Tibial nerve (tissue), 4 donors: ENCODE results near the gene RASSF4. TPM values are rescaled to one million over a fixed set of nuclear protein-coding genes. Genes with fewer than 3 reads are reported as not detected.

Experiments used
- DNase-seq, 2 donors: peaks; one replicate each; pipeline ENCODE4 v3.0.0-alpha.2; 2019; ENCODE audit warnings: low spot score in 2 of 2
- H3K27ac ChIP-seq, 4 donors: fragments of 200-600 bp; sonication (generic) in 3 of 4; one replicate each; pipeline ENCODE4 v1.5.1; 2017 to 2019; ENCODE audit warnings: mild to moderate bottlenecking in 1 of 4
- H3K27me3 ChIP-seq, 2 donors: fragments of 200-600 bp; sonication (generic) in 1 of 2; one replicate each; pipeline versions ENCODE4 v1.5.1 to v1.6.0; 2017 to 2019
- H3K36me3 ChIP-seq, 3 donors: fragments of 200-600 bp; sonication (generic); one replicate each; pipeline ENCODE4 v1.5.1; 2018 to 2019
- H3K4me1 ChIP-seq, 4 donors: fragments of 200-600 bp; sonication (generic) in 3 of 4; one replicate each; pipeline ENCODE4 v1.5.1; 2017 to 2019
- H3K4me3 ChIP-seq, 4 donors: fragments of 200-600 bp; sonication (generic) in 3 of 4; one replicate each; pipeline ENCODE4 v1.5.1; 2017 to 2019; ENCODE audit warnings: mild to moderate bottlenecking in 1 of 4, moderate library complexity in 1 of 4
- H3K9me3 ChIP-seq, 4 donors: fragments of 200-600 bp; sonication (generic) in 3 of 4; one replicate each; pipeline ENCODE4 v1.5.1; 2017 to 2019
- CTCF ChIP-seq, 5 experiments: fragments of 200-600 bp in 3 of 5; fragments of 450-650 bp in 2 of 5; sonication (generic) in 3 of 5; IDR thresholded peaks; one replicate each; pipeline ENCODE4 v1.5.1; 2016 to 2019; ENCODE audit warnings: antibody characterized with exemption in 5 of 5, mild to moderate bottlenecking in 3 of 5, moderate library complexity in 2 of 5
- EP300 ChIP-seq, 2 donors: sonication (generic); formaldehyde crosslinking; IDR thresholded peaks; one replicate each; pipeline ENCODE4 v1.6.1; 2017; ENCODE audit warnings: antibody characterized with exemption in 2 of 2, mild to moderate bottlenecking in 1 of 2
- POLR2A ChIP-seq, 2 donors: fragments of 450-650 bp; IDR thresholded peaks; one replicate each; pipeline ENCODE4 v1.6.1; 2017; ENCODE audit warnings: antibody characterized with exemption in 2 of 2, mild to moderate bottlenecking in 2 of 2, moderate library complexity in 2 of 2
- WGBS, 2 donors: methylation state at CpG; one replicate each; pipeline ENCODE4 v1.1.5; 2018; 5-methylcytosine and 5-hydroxymethylcytosine counted together
- total RNA-seq, 4 donors: library from RNA; depleted of rRNA; stranded (reverse); fragments of >200 nt; gene quantifications; one replicate each; pipeline ENCODE4 v1.1.0, GENCODE V29; 2016

RASSF4 gene
- total RNA-seq, 4 donors from 2014 or later = 153 to 275 (median 185) TPM

DNA sequence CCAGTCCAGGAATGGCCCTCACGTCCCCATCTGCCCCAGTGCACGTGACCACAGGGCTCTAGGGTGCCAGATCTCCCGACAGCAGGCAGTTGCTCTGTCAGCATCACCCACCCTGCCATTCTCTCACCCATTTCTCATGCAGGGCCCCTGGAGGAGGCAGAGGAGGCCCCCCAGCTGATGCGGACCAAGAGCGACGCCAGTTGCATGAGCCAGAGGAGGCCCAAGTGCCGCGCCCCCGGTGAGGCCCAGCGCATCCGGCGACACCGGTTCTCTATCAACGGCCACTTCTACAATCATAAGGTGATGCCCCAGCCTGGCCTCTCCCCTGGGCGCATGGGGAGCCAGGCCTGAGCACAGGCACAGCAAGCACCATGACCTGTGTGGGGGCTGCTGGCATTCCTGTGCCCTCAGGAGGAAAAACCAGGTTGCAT lies 25.1 kb downstream of the RASSF4 start:
- no peak for TF ChIP-seq CTCF (IDR thresholded peaks at IDR 0.05)
- H3K4me3 ChIP-seq = no peak overlapping the region
- no peaks in the 10 kb centered on the region for H3K27me3 ChIP-seq
- H3K4me1 ChIP-seq = peaks cover 0 to 77% (median 38%) of the 10 kb centered on the region in 4 donors
- H3K27ac ChIP-seq = peak overlapping the region in 3 of 4 donors; percentile 23 to 97 (median 95)
- DNase-seq = no peak
- no peaks in the 10 kb centered on the region for H3K9me3 ChIP-seq
- peaks cover 0 to 78% (median 8%) of the 10 kb centered on the region in 3 donors for H3K36me3 ChIP-seq
- WGBS, 2 donors = 92 to 95% methylated on average over 15 of the region's 15 CpGs

GRCh38 chr10:44985175-44985681 lies 25.6 kb downstream of the RASSF4 start:
- DNase-seq = no peak
- peaks cover 0 to 81% (median 8%) of the 10 kb centered on the region in 3 donors for H3K36me3 ChIP-seq
- peaks cover 0 to 77% (median 33%) of the 10 kb centered on the region in 4 donors for H3K4me1 ChIP-seq
- WGBS, 2 donors = 47 to 69% methylated on average over 9 of the region's 9 CpGs
- TF ChIP-seq CTCF (IDR thresholded peaks at IDR 0.05) = no peak
- TF ChIP-seq POLR2A (IDR thresholded peaks at IDR 0.05) = no peak
- TF ChIP-seq EP300 (IDR thresholded peaks at IDR 0.05) = peak in 1 of 2 donors; percentile 53
- no peaks in the 10 kb centered on the region for H3K9me3 ChIP-seq
- no peaks in the 10 kb centered on the region for H3K27me3 ChIP-seq
- peak overlapping the region; percentile 52 to 97 (median 78) for H3K27ac ChIP-seq
- H3K4me3 ChIP-seq = no peak overlapping the region

- Histone ChIP-seq H3K4me1 (peaks cover 0 to 77% (median 25%) of the 10 kb centered on the region in 4 donors), H3K36me3 (peaks cover 0 to 90% (median 8%) of the 10 kb centered on the region in 3 donors), H3K4me3 (no peak overlapping the region), H3K27me3 (no peaks in the 10 kb centered on the region), H3K9me3 (no peaks in the 10 kb centered on the region), H3K27ac (peak overlapping the region; percentile 37 to 97 (median 78))
- TF ChIP-seq EP300 (IDR thresholded peaks at IDR 0.05) = no peak
- no peak for TF ChIP-seq CTCF (IDR thresholded peaks at IDR 0.05)
- no peak for TF ChIP-seq POLR2A (IDR thresholded peaks at IDR 0.05)
- DNase-seq = no peak
- WGBS, 2 donors = 64 to 66% methylated on average over 3 of the region's 3 CpGs
Measured at GRCh38 chr10:44986179-44986578, 26.6 kb downstream of the RASSF4 start.

DNA sequence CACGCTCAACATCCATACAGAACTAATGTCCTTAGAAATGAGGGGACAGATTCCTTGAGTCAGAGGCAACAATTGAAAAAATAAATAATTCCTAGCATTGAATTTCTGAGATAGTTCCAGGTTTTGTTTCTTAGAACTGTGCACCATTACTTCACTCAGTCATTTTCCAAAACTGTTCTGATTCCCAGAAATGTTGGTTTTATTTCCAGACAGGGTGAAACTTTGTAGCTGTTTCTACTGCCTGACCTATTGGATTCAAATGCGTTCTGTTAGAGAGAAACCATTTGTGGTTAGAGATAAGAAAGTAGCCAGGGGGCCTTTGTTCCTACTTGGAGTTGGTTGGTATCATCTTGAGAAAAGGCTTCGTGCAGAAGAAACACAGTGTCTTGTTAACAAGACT lies 27.1 kb downstream of the RASSF4 start:
- 46 to 51% methylated on average over 3 of the region's 3 CpGs for WGBS, 2 donors
- Histone ChIP-seq H3K27me3 (no peaks in the 10 kb centered on the region), H3K4me3 (no peak overlapping the region), H3K9me3 (no peaks in the 10 kb centered on the region), H3K27ac (peak overlapping the region; percentile 37 to 97 (median 78)), H3K36me3 (peaks cover 0 to 95% (median 8%) of the 10 kb centered on the region in 3 donors), H3K4me1 (peaks cover 0 to 77% (median 23%) of the 10 kb centered on the region in 4 donors)
- DNase-seq = no peak
- no peak for TF ChIP-seq CTCF (IDR thresholded peaks at IDR 0.05)
- TF ChIP-seq EP300 (IDR thresholded peaks at IDR 0.05) = peak; percentile 19 to 39

DNA sequence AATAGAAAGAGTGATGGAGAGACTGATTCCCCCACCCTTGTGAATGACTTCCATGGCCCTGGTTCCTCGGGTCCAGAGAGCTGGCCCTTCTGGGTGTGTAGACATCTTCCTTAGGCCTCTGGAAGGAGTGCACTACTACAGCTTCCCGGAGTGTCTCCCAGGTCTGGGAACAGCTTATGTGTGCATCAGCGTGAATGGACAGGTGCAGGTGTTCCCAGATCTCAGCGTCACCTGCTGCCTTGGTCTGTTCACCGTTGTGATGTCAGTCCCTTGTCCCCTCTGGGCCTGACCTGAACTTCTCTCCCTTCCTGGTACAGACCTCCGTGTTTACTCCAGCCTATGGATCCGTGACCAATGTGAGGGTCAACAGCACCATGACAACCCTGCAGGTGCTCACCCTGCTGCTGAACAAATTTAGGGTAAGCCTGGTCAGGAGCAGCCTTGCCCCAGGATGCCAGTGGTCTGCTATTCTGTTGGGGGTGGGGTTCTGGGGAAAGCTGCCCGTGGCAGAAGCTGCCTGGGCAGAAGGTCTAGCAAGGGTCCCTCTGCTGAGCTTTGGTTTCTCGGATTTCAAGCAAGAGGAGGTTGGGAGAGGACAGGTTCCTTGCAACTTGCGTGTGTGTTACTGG lies 29.5 kb downstream of the RASSF4 start:
- DNase-seq = peak in 1 of 2 donors; percentile 4
- H3K36me3 ChIP-seq = peaks cover 0 to 96% (median 8%) of the 10 kb centered on the region in 3 donors
- no peaks in the 10 kb centered on the region for H3K9me3 ChIP-seq
- peak overlapping the region in 2 of 4 donors; percentile 15 to 97 for H3K27ac ChIP-seq
- TF ChIP-seq EP300 (IDR thresholded peaks at IDR 0.05) (no peak), POLR2A (IDR thresholded peaks at IDR 0.05) (no peak), CTCF (IDR thresholded peaks at IDR 0.05) (no peak)
- no peaks in the 10 kb centered on the region for H3K27me3 ChIP-seq
- WGBS, 2 donors = 88 to 91% methylated on average over 10 of the region's 10 CpGs
- H3K4me3 ChIP-seq = no peak overlapping the region
- peaks cover 0 to 78% (median 23%) of the 10 kb centered on the region in 4 donors for H3K4me1 ChIP-seq
